Caco-2 (cell line): Measurements from ENCODE around the gene HIF1A. TPM values are rescaled to one million over a fixed set of nuclear protein-coding genes. Genes with fewer than 3 reads are reported as not detected.

Experiments
- BruUV-seq: library from RNA; stranded (reverse); fragments of 400-500 nt; replicated peaks from 2 replicates; lab custom pipeline; 2021; lab: Mats Ljungman, UMichigan
- CTCF ChIA-PET: fragments of 300-600 bp; sonication (Branson Sonifier 250); formaldehyde crosslinking; loops from one replicate; lab custom pipeline; 2022; ENCODE audit warnings: antibody characterized with exemption; lab: Charles Lee
- POLR2A ChIA-PET: fragments of 300-600 bp; sonication (Branson Sonifier 250); formaldehyde crosslinking; loops from one replicate; lab custom pipeline; 2022; ENCODE audit warnings: antibody characterized with exemption; lab: Charles Lee
- DNase-seq, 2 experiments: peaks; one replicate each; pipeline versions ENCODE4 v3.0.0 to v3.0.0-alpha.2; 2020 to 2022
- H3K27me3 ChIP-seq: replicated peaks from 2 replicates; pipeline ENCODE4 v1.6.0; 2011; ENCODE audit warnings: low read length; ENCODE audit not compliant: control insufficient read depth, insufficient read depth
- H3K36me3 ChIP-seq: 2 replicates; pipeline ENCODE4 v1.5.1; 2011; ENCODE audit warnings: low read length; ENCODE audit not compliant: control insufficient read depth, insufficient read depth
- H3K4me1 ChIP-seq: fragments of 250-450 bp; sonication (Bioruptor Pico); 2 replicates; pipeline ENCODE4 v1.5.1; 2020; ENCODE audit warnings: mild to moderate bottlenecking
- H3K4me3 ChIP-seq: 2 replicates; pipeline ENCODE4 v1.5.1; 2011; ENCODE audit warnings: low read depth, mild to moderate bottlenecking, control low read depth, low read length
- H3K9me3 ChIP-seq: fragments of 250-450 bp; sonication (Bioruptor Pico); 2 replicates; pipeline ENCODE4 v1.5.1; 2020; ENCODE audit warnings: mild to moderate bottlenecking, moderate library complexity
- H3K27ac Mint-ChIP-seq: one replicate; pipeline ENCODE4 v1.8.0; 2022; ENCODE audit warnings: mixed read lengths; ENCODE audit not compliant: unreplicated experiment
- H3K27me3 Mint-ChIP-seq: one replicate; pipeline ENCODE4 v1.8.0; 2022; ENCODE audit warnings: mixed read lengths; ENCODE audit not compliant: insufficient read depth, unreplicated experiment
- H3K36me3 Mint-ChIP-seq: one replicate; pipeline ENCODE4 v1.8.0; 2022; ENCODE audit warnings: mild to moderate bottlenecking, mixed read lengths; ENCODE audit not compliant: insufficient read depth, unreplicated experiment
- H3K4me1 Mint-ChIP-seq: one replicate; pipeline ENCODE4 v1.8.0; 2022; ENCODE audit warnings: low read depth, mixed read lengths; ENCODE audit not compliant: unreplicated experiment
- H3K4me3 Mint-ChIP-seq: one replicate; pipeline ENCODE4 v1.8.0; 2022; ENCODE audit warnings: mild to moderate bottlenecking, moderate library complexity, mixed read lengths; ENCODE audit not compliant: unreplicated experiment
- H3K9me3 Mint-ChIP-seq: one replicate; pipeline ENCODE4 v1.8.0; 2022; ENCODE audit warnings: mixed read lengths; ENCODE audit not compliant: unreplicated experiment
- intact Hi-C: fragments of 100-400 bp; cut with micrococcal nuclease; formaldehyde crosslinking; loops from one replicate; pipeline ENCODE4 v1.10.0; 2022; ENCODE audit not compliant: unreplicated experiment
- total RNA-seq: library from RNA; stranded (reverse); gene quantifications from 2 replicates; pipeline ENCODE4 v1.2.3, GENCODE V29; 2022
- TF ChIP-seq, protein P1 (sequence below), 2 experiments: fragments of 200-600 bp in 1 of 2; IDR thresholded peaks; 1 replicate in 1 of 2; 2 replicates in 1 of 2; pipeline versions ENCODE4 v1.5.1 to v1.8.0; 2011 to 2022; ENCODE audit warnings: antibody characterized with exemption in 1 of 2, control low read depth in 1 of 2, inconsistent platforms in 1 of 2, low read depth in 1 of 2, low read length in 1 of 2, mild to moderate bottlenecking in 1 of 2, moderate library complexity in 1 of 2; ENCODE audit not compliant: insufficient read depth in 1 of 2, severe bottlenecking in 1 of 2, unreplicated experiment in 1 of 2

Gene HIF1A
- total RNA-seq, 1 experiment from 2014 or later: 127 TPM

DNA sequence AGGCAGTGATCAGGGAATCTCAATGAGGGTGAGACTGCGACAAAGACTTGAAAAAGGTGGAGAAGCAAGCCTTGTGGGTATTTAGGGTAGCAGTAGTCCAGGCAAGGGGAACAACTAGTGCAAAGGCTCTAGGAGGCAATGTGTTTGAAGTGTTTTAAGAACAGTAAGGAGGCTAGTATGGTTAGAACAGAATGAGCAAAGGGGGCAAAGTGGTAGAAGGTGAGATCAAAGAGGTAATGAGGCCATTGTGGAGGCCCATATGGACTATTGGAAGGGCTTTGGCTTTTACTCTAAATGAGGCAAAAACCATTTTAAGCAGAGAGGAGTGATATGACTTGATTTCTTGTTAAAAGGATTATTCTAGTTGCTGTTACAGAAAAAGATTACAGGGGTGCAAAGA lies 16.8 kb downstream of the HIF1A start:
- intact Hi-C loops: no loop called here
- Mint-ChIP-seq H3K4me3 (no peak overlapping the region), H3K9me3 (no peaks in the 10 kb centered on the region), H3K4me1 (peaks cover 30% of the 10 kb centered on the region), H3K27me3 (no peaks in the 10 kb centered on the region), H3K27ac (no peak overlapping the region), H3K36me3 (no peaks in the 10 kb centered on the region)
- no peak overlapping the region for H3K4me3 ChIP-seq
- H3K27me3 ChIP-seq: no peaks in the 10 kb centered on the region
- BruUV-seq: no TSS peak
- no peak for DNase-seq
- H3K9me3 ChIP-seq: no peaks in the 10 kb centered on the region
- CTCF ChIA-PET: no interaction called here
- TF ChIP-seq, protein P1, sequence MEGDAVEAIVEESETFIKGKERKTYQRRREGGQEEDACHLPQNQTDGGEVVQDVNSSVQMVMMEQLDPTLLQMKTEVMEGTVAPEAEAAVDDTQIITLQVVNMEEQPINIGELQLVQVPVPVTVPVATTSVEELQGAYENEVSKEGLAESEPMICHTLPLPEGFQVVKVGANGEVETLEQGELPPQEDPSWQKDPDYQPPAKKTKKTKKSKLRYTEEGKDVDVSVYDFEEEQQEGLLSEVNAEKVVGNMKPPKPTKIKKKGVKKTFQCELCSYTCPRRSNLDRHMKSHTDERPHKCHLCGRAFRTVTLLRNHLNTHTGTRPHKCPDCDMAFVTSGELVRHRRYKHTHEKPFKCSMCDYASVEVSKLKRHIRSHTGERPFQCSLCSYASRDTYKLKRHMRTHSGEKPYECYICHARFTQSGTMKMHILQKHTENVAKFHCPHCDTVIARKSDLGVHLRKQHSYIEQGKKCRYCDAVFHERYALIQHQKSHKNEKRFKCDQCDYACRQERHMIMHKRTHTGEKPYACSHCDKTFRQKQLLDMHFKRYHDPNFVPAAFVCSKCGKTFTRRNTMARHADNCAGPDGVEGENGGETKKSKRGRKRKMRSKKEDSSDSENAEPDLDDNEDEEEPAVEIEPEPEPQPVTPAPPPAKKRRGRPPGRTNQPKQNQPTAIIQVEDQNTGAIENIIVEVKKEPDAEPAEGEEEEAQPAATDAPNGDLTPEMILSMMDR (IDR thresholded peaks at IDR 0.05; ENCODE audit: insufficient read depth in 1 of 2, low read depth in 1 of 2, low read length in 1 of 2, severe bottlenecking in 1 of 2, unreplicated experiment in 1 of 2): no peak
- peaks cover 28% of the 10 kb centered on the region for H3K4me1 ChIP-seq
- POLR2A ChIA-PET: no interaction called here
- H3K36me3 ChIP-seq: no peaks in the 10 kb centered on the region

DNA sequence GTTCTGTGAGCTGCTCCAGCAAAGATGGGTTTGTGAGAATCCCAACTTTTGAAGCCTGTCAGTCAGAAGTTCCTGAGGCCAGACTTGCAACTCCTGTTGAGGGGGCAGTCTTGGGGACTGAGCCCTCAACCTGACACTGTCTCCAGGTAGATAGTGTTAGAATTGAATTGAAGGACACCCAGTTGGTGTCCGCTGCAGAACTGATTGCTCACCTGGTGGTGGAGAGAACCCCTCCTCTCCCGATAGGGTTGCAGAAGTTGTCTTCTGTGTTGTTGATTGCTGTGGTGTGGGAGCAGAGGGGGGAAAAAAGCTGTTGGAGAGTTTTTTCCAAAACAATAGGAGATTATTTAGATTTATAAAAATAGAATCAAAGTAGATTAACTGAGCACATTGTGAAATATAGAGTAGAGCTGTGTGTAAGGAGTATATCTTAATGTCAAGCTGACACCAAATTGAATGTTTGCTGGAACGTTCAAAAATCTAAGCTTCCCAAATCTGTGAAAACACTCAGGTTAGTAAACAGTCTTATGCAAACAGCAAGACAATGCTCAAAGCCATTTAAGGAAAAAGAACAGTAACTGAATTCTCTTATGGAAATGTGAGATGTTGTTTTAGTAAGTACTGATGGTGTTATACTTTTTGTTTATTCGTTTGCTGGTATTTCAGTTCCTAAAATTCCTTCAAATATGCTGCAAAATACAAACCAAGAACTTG lies 18.6 kb downstream of the HIF1A start:
- DNase-seq: no peak
- H3K4me1 ChIP-seq: peaks cover 28% of the 10 kb centered on the region
- no TSS peak for BruUV-seq
- no peaks in the 10 kb centered on the region for H3K9me3 ChIP-seq
- H3K27me3 ChIP-seq: no peaks in the 10 kb centered on the region
- H3K9me3 Mint-ChIP-seq: no peaks in the 10 kb centered on the region
- no peaks in the 10 kb centered on the region for H3K36me3 ChIP-seq
- no peak overlapping the region for H3K27ac Mint-ChIP-seq
- no peaks in the 10 kb centered on the region for H3K27me3 Mint-ChIP-seq
- H3K4me3 Mint-ChIP-seq: no peak overlapping the region
- peaks cover 33% of the 10 kb centered on the region for H3K4me1 Mint-ChIP-seq
- CTCF ChIA-PET: no interaction called here
- H3K4me3 ChIP-seq: no peak overlapping the region
- TF ChIP-seq, protein P1 (IDR thresholded peaks at IDR 0.05; ENCODE audit: insufficient read depth in 1 of 2, low read depth in 1 of 2, low read length in 1 of 2, severe bottlenecking in 1 of 2, unreplicated experiment in 1 of 2): no peak
- POLR2A ChIA-PET: no interaction called here
- no peaks in the 10 kb centered on the region for H3K36me3 Mint-ChIP-seq
- intact Hi-C loops: loop anchor here (2.0 kb wide), 1 partner anchor 19 kb away; the partner anchor contains the start of gene HIF1A

DNA sequence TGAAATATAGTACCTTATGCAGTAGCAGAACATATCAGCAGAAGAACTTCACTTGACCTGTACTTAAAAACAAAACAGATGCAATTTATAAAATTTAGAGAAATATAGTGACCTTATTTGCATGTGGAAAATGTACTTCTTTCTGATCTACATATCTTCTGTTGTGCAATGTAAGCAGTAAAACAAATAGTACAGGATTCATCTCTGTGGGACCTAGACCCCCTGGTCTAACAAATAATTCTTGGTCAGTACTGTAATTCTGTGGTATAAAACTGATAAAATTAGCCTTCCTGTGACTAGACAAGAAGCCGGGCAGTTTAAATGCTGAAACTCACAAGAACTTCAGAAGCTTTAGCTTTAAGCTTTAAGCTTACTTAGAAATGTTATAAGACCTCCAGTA lies 21.6 kb downstream of the HIF1A start:
- no peak for DNase-seq
- H3K4me1 ChIP-seq: peaks cover 28% of the 10 kb centered on the region
- H3K4me1 Mint-ChIP-seq: peaks cover 27% of the 10 kb centered on the region
- CTCF ChIA-PET: no interaction called here
- no peaks in the 10 kb centered on the region; the same call in 1 of the 2 replicates for H3K36me3 ChIP-seq
- H3K27me3 ChIP-seq: no peaks in the 10 kb centered on the region
- no peaks in the 10 kb centered on the region for H3K9me3 ChIP-seq
- BruUV-seq: no TSS peak
- H3K4me3 ChIP-seq: no peak overlapping the region
- peaks cover 14% of the 10 kb centered on the region for H3K36me3 Mint-ChIP-seq
- no peaks in the 10 kb centered on the region for H3K9me3 Mint-ChIP-seq
- intact Hi-C loops: loop anchor here (5.0 kb wide), 1 partner anchor 155 kb away; no protein-coding TSS in a partner anchor
- no peak overlapping the region for H3K27ac Mint-ChIP-seq
- no peak overlapping the region for H3K4me3 Mint-ChIP-seq
- POLR2A ChIA-PET: no interaction called here
- no peaks in the 10 kb centered on the region for H3K27me3 Mint-ChIP-seq
- TF ChIP-seq, protein P1 (IDR thresholded peaks at IDR 0.05; ENCODE audit: insufficient read depth in 1 of 2, low read depth in 1 of 2, low read length in 1 of 2, severe bottlenecking in 1 of 2, unreplicated experiment in 1 of 2): no peak
